ENCODE data around the gene KRT13.

KRT13 gene

DNA sequence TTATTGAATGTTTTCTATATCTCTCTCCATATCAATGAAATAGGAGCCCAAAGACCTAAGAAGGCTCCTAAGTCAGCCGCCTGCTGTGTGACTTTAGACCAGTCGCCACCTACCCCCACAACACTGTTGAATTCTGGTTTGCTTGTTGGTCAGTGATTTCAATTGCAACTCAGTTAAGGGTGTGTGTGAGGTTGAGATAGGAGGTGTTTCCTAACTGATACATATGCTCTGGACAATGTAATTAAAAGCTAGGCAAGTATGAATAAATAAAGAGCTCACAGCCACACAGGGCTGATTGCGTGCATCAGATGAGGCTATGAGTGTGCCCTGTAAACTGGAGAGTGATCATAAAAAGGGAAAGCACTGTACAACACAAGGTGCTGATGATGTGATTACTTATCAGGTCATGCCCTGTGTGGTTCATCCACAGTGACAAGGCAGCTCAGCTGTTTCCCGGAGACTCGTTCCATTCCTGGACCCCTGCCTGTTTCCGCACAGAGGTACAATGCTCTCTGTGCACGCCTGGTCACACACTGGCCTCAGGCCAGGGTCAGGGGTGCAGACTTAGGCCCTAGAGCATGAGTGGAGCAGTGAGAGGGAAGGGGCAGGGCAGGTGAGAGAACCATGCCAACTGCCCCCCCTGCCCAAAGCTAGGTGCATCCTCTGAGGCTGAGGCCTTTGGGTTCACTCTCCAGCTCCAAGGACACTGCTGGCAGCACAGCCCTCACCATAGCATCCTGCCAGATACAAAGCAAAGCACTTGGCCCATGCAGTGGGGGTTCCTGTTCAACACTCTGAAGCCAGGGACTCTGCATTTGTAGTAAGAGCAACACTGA, 21.2 kb downstream of the KRT13 start:
- Histone ChIP-seq H3K9me3 (ENCODE audit: low read length) (no peaks in the 10 kb centered on the region), H3K27ac (ENCODE audit: low read depth, low read length, poor library complexity, severe bottlenecking) (no peak overlapping the region), H3K4me3 (ENCODE audit: low read depth, low read length, poor library complexity, severe bottlenecking) (no peak overlapping the region), H3K36me3 (ENCODE audit: insufficient read depth, low read length) (no peaks in the 10 kb centered on the region), H3F3A (ENCODE audit: insufficient read depth, low read length) (no peaks in the 10 kb centered on the region), H4K20me1 (ENCODE audit: insufficient read depth, low read length) (no peaks in the 10 kb centered on the region), H3K27me3 (ENCODE audit: insufficient read depth, low read length) (0 out of 2 replicates have a peak, but pooled peaks cover 3% of the 10 kb centered on the region), H3K9me2 (ENCODE audit: low read depth, low read length) (no peaks in the 10 kb centered on the region), H3K79me2 (ENCODE audit: insufficient read depth, low read length) (no peaks in the 10 kb centered on the region), H3K9ac (ENCODE audit: low read length) (no peak overlapping the region), H3K4me1 (ENCODE audit: insufficient read depth, low read length, severe bottlenecking) (no peaks in the 10 kb centered on the region), H2AFZ (ENCODE audit: low read length) (no peak overlapping the region), H3K4me2 (ENCODE audit: low read length) (no peak overlapping the region)
- TF ChIP-seq, protein P1, sequence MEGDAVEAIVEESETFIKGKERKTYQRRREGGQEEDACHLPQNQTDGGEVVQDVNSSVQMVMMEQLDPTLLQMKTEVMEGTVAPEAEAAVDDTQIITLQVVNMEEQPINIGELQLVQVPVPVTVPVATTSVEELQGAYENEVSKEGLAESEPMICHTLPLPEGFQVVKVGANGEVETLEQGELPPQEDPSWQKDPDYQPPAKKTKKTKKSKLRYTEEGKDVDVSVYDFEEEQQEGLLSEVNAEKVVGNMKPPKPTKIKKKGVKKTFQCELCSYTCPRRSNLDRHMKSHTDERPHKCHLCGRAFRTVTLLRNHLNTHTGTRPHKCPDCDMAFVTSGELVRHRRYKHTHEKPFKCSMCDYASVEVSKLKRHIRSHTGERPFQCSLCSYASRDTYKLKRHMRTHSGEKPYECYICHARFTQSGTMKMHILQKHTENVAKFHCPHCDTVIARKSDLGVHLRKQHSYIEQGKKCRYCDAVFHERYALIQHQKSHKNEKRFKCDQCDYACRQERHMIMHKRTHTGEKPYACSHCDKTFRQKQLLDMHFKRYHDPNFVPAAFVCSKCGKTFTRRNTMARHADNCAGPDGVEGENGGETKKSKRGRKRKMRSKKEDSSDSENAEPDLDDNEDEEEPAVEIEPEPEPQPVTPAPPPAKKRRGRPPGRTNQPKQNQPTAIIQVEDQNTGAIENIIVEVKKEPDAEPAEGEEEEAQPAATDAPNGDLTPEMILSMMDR (IDR thresholded peaks at IDR 0.05; ENCODE audit: low read length): no peak
- no peak for TF ChIP-seq EZH2 (IDR thresholded peaks at IDR 0.05; ENCODE audit: borderline replicate concordance, low read length)

DNA sequence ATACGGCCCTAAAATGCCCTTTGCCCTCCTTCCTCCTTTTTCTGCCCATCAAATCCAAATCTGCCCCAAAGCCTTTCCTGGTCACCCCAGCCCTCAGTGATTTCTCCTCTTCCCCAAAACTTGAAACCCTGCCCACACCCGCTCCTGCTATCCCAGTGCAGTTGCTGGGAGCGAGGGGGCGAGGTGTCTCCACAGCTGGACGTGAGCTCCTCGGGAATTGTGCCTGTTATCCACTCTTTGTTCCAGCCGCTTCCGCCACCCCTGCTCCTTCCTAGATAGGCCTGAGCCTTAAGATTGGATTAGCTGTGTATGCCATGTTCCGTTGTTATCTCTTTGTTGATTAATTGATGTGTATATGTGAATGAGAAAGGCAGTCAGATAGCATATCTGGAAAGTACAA, 21.9 kb downstream of the KRT13 start:
- Histone ChIP-seq H3K27ac (ENCODE audit: low read depth, low read length, poor library complexity, severe bottlenecking) (no peak overlapping the region), H3K4me2 (ENCODE audit: low read length) (no peak overlapping the region), H2AFZ (ENCODE audit: low read length) (no peak overlapping the region), H3K9me3 (ENCODE audit: low read length) (no peaks in the 10 kb centered on the region), H3K4me1 (ENCODE audit: insufficient read depth, low read length, severe bottlenecking) (no peaks in the 10 kb centered on the region), H3K79me2 (ENCODE audit: insufficient read depth, low read length) (no peaks in the 10 kb centered on the region), H4K20me1 (ENCODE audit: insufficient read depth, low read length) (no peaks in the 10 kb centered on the region), H3K27me3 (ENCODE audit: insufficient read depth, low read length) (0 out of 2 replicates have a peak, but pooled peaks cover 3% of the 10 kb centered on the region), H3K36me3 (ENCODE audit: insufficient read depth, low read length) (no peaks in the 10 kb centered on the region), H3K9ac (ENCODE audit: low read length) (no peak overlapping the region), H3F3A (ENCODE audit: insufficient read depth, low read length) (no peaks in the 10 kb centered on the region), H3K9me2 (ENCODE audit: low read depth, low read length) (no peaks in the 10 kb centered on the region), H3K4me3 (ENCODE audit: low read depth, low read length, poor library complexity, severe bottlenecking) (no peak overlapping the region)
- TF ChIP-seq EZH2 (IDR thresholded peaks at IDR 0.05; ENCODE audit: borderline replicate concordance, low read length): no peak
- TF ChIP-seq, protein P1 (IDR thresholded peaks at IDR 0.05; ENCODE audit: low read length): no peak

DNA sequence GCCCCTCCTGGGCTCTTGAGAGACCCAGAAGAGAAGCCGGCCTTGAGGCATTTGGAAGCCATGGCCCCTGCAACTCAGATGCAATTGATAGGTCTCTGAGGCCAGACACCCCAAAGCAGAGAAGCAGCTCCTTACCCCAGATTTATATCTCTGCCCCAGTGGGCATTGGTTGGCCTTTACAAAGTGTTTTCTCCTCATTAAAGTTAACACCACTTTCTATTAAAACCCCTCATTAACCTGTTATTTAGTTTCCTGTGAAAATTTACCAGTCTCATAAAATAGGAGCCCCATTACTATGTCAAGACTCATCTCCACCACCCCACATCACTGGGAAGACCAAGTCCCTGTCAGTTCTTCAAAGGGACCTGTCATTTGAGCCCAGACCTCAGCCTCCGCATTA, 24.4 kb downstream of the KRT13 start, which contains the start of gene KRT35:
Gene KRT35, minus strand, starts transcription at position 116 of the 400 bp plus-strand sequence. Its CDS starts 54 bp downstream, at position 62.
- no peak for TF ChIP-seq EZH2 (IDR thresholded peaks at IDR 0.05; ENCODE audit: borderline replicate concordance, low read length)
- TF ChIP-seq, protein P1 (IDR thresholded peaks at IDR 0.05; ENCODE audit: low read length): no peak
- Histone ChIP-seq H3K9ac (ENCODE audit: low read length) (no peak within 1 kb of the TSS), H4K20me1 (ENCODE audit: insufficient read depth, low read length) (no peaks in the 10 kb centered on the region), H2AFZ (ENCODE audit: low read length) (no peak within 1 kb of the TSS), H3K9me3 (ENCODE audit: low read length) (no peaks in the 10 kb centered on the region), H3K4me2 (ENCODE audit: low read length) (no peak within 1 kb of the TSS), H3F3A (ENCODE audit: insufficient read depth, low read length) (no peaks in the 10 kb centered on the region), H3K79me2 (ENCODE audit: insufficient read depth, low read length) (no peaks in the 10 kb centered on the region), H3K9me2 (ENCODE audit: low read depth, low read length) (no peaks in the 10 kb centered on the region), H3K36me3 (ENCODE audit: insufficient read depth, low read length) (no peaks in the 10 kb centered on the region), H3K4me3 (ENCODE audit: low read depth, low read length, poor library complexity, severe bottlenecking) (no peak within 1 kb of the TSS), H3K27me3 (ENCODE audit: insufficient read depth, low read length) (no peaks in the 10 kb centered on the region; the same call in 1 of the 2 replicates), H3K4me1 (ENCODE audit: insufficient read depth, low read length, severe bottlenecking) (no peaks in the 10 kb centered on the region), H3K27ac (ENCODE audit: low read depth, low read length, poor library complexity, severe bottlenecking) (no peak within 1 kb of the TSS)

Measured in OCI-LY1 (cell line).